ENCODE measurements around the gene SCO2.

GRCh38 chr22:50545522-50546325, 20.3 kb upstream of the SCO2 start, which contains the start of gene KLHDC7B:
- TF ChIP-seq REST (IDR thresholded peaks at IDR 0.05; ENCODE audit: borderline replicate concordance): no peak
- TF ChIP-seq CTCF (IDR thresholded peaks at IDR 0.05; ENCODE audit: poor library complexity, severe bottlenecking): no peak
- no peak for TF ChIP-seq EZH2 (IDR thresholded peaks at IDR 0.05; ENCODE audit: borderline replicate concordance, insufficient read depth, low read length, poor library complexity, severe bottlenecking)
- TF ChIP-seq TAF1 (IDR thresholded peaks at IDR 0.05; ENCODE audit: low read depth): no peak

Measured in neural cell (in vitro differentiated cells).